HepG2 (cell line): ENCODE data around the gene IL17RA. TPM values are rescaled to one million over a fixed set of nuclear protein-coding genes. Genes with fewer than 3 reads are reported as not detected.

ENCODE experiments used
- ATAC-seq: fragments of 200-7000 bp; cut with Tn5 transposase; 3 replicates; pipeline ENCODE4 v1.9.1; 2020; ENCODE audit warnings: mild to moderate bottlenecking, moderate library complexity
- BruUV-seq: library from RNA; stranded (reverse); fragments of 400-500 nt; replicated peaks from 2 replicates; lab custom pipeline; 2021; lab: Mats Ljungman, UMichigan
- CTCF ChIA-PET: fragments of 300-600 bp; formaldehyde crosslinking; extraction: SDS; loops from one replicate; lab custom pipeline; 2021; ENCODE audit warnings: low total read pairs, inconsistent platforms, low intra/inter-chr PET ratio; lab: Yijun Ruan, JAX
- POLR2A ChIA-PET: fragments of 350-600 bp; sonication (Branson Sonifier 250); formaldehyde crosslinking; loops from one replicate; lab custom pipeline; 2020; ENCODE audit warnings: antibody characterized with exemption, inconsistent platforms; lab: Yijun Ruan, JAX
- DNase-seq: peaks from one replicate; pipeline ENCODE4 v3.0.0-alpha.2; 2015; ENCODE audit warnings: low spot score
- FAIRE-seq: peaks from 3 replicates; lab custom pipeline; 2011; peaks lifted over from hg19 to GRCh38; lab: Jason Lieb, UNC
- H2AFZ ChIP-seq: one replicate; pipeline ENCODE4 v1.6.1; 2011; ENCODE audit warnings: low read length, inconsistent platforms
- H3K27ac ChIP-seq: fragments of 300-600 bp; 3 replicates; pipeline ENCODE4 v1.8.0; 2011; ENCODE audit warnings: mixed run types, mild to moderate bottlenecking, mixed read lengths, low read length, inconsistent platforms; ENCODE audit not compliant: insufficient read depth; ENCODE audit errors: extremely low read length
- H3K27me3 ChIP-seq, 2 experiments: fragments of 200-600 bp in 1 of 2; 2 replicates in 1 of 2; 3 replicates in 1 of 2; pipeline versions ENCODE4 v1.6.0 to v1.8.0; 2011; ENCODE audit warnings: low read length in 2 of 2, mild to moderate bottlenecking in 2 of 2, moderate library complexity in 2 of 2, inconsistent platforms in 1 of 2; ENCODE audit not compliant: insufficient read depth in 2 of 2, control insufficient read depth in 1 of 2
- H3K36me3 ChIP-seq, 2 experiments: fragments of 200-600 bp in 1 of 2; replicated peaks in 1 of 2; 2 replicates in 1 of 2; 3 replicates in 1 of 2; pipeline versions ENCODE4 v1.5.1 to v1.8.0; 2011; ENCODE audit warnings: low read length in 2 of 2, inconsistent platforms in 1 of 2; ENCODE audit not compliant: insufficient read depth in 2 of 2, control insufficient read depth in 1 of 2
- H3K4me1 ChIP-seq: 2 replicates; pipeline ENCODE4 v1.5.1; 2012; ENCODE audit warnings: low read length, inconsistent platforms; ENCODE audit not compliant: insufficient read depth
- H3K4me2 ChIP-seq: 2 replicates; pipeline ENCODE4 v1.6.0; 2011; ENCODE audit warnings: low read depth, low read length, inconsistent platforms
- H3K4me3 ChIP-seq, 3 experiments: fragments of 200-600 bp in 1 of 3; sonication (generic), shearing (Covaris generic) in 1 of 3; replicated peaks in 1 of 3; 2 replicates each; pipeline ENCODE4 v1.5.1; 2011 to 2016; ENCODE audit warnings: low read length in 3 of 3, inconsistent platforms in 2 of 3, low read depth in 2 of 3, mild to moderate bottlenecking in 2 of 3, control low read depth in 1 of 3, mixed read lengths in 1 of 3; ENCODE audit not compliant: insufficient read depth in 1 of 3
- H3K79me2 ChIP-seq: one replicate; pipeline ENCODE4 v1.6.1; 2011; ENCODE audit warnings: low read length, inconsistent platforms; ENCODE audit not compliant: insufficient read depth
- H3K9ac ChIP-seq: 2 replicates; pipeline ENCODE4 v1.6.0; 2011; ENCODE audit warnings: mild to moderate bottlenecking, low read depth, low read length, inconsistent platforms; ENCODE audit not compliant: insufficient read depth
- H3K9me3 ChIP-seq: 2 replicates; pipeline ENCODE4 v1.5.1; 2012; ENCODE audit warnings: mild to moderate bottlenecking, low read length
- H4K20me1 ChIP-seq: 2 replicates; pipeline ENCODE4 v1.6.0; 2011; ENCODE audit warnings: inconsistent platforms, mild to moderate bottlenecking, low read length, moderate library complexity; ENCODE audit not compliant: insufficient read depth
- ASH2L ChIP-seq: fragments of 300-600, 200-600 bp; sonication (generic); IDR thresholded peaks from 2 replicates; pipeline ENCODE4 v1.7.0; 2017; ENCODE audit warnings: low read depth, mild to moderate bottlenecking, moderate library complexity, mixed read lengths, low read length; ENCODE audit not compliant: insufficient read length
- FOXK1 ChIP-seq: sonication (generic); formaldehyde crosslinking; IDR thresholded peaks from 2 replicates; pipeline ENCODE4 v1.4.0; 2020; ENCODE audit warnings: low read depth, missing genetic modification reagents, borderline replicate concordance
- HBP1 ChIP-seq: IDR thresholded peaks from 2 replicates; pipeline ENCODE4 v1.6.1; 2016; ENCODE audit warnings: low read depth, control low read depth
- PAWR ChIP-seq: sonication (generic); formaldehyde crosslinking; IDR thresholded peaks from 2 replicates; pipeline ENCODE4 v1.4.0; 2020; ENCODE audit warnings: missing genetic modification reagents, mild to moderate bottlenecking, borderline replicate concordance
- PHB2 ChIP-seq: fragments of 450-650 bp; IDR thresholded peaks from 2 replicates; pipeline ENCODE4 v1.6.1; 2018; ENCODE audit not compliant: partially characterized antibody
- RELA ChIP-seq: sonication (generic); formaldehyde crosslinking; IDR thresholded peaks from 2 replicates; pipeline ENCODE4 v1.4.0; 2020; ENCODE audit warnings: missing genetic modification reagents
- TBP ChIP-seq: sonication (generic); formaldehyde crosslinking; IDR thresholded peaks from 2 replicates; pipeline ENCODE4 v1.5.0; 2020; ENCODE audit warnings: missing genetic modification reagents
- TIGD3 ChIP-seq: sonication (generic); formaldehyde crosslinking; IDR thresholded peaks from 2 replicates; pipeline ENCODE4 v1.5.1; 2020; ENCODE audit warnings: mild to moderate bottlenecking, missing genetic modification reagents, borderline replicate concordance
- XBP1 ChIP-seq: sonication (generic); formaldehyde crosslinking; IDR thresholded peaks from 2 replicates; pipeline ENCODE4 v1.5.0; 2020; ENCODE audit warnings: missing genetic modification reagents
- YEATS4 ChIP-seq: sonication (generic); formaldehyde crosslinking; IDR thresholded peaks from 2 replicates; pipeline ENCODE4 v1.4.0; 2020; ENCODE audit warnings: missing genetic modification reagents, borderline replicate concordance
- ZNF207 ChIP-seq: fragments of 450-650 bp; IDR thresholded peaks from 2 replicates; pipeline ENCODE4 v1.6.1; 2016; ENCODE audit warnings: antibody characterized with exemption, borderline replicate concordance
- ZNF24 ChIP-seq: fragments of 450-650 bp; IDR thresholded peaks from 2 replicates; pipeline ENCODE4 v1.6.1; 2017; ENCODE audit warnings: antibody characterized with exemption, mild to moderate bottlenecking
- ZNF513 ChIP-seq: sonication (generic); formaldehyde crosslinking; conservative IDR thresholded peaks from 2 replicates; pipeline ENCODE4 v1.5.0; 2020; ENCODE audit warnings: missing genetic modification reagents
- ZNF564 ChIP-seq: sonication (generic); formaldehyde crosslinking; IDR thresholded peaks from 2 replicates; pipeline ENCODE4 v1.8.1; 2023; ENCODE audit warnings: mild to moderate bottlenecking, missing genetic modification reagents
- ZNF709 ChIP-seq: sonication (generic); formaldehyde crosslinking; IDR thresholded peaks from 2 replicates; pipeline ENCODE4 v1.5.0; 2020; ENCODE audit warnings: mild to moderate bottlenecking, missing genetic modification reagents
- WGBS: methylation state at CpG from one replicate; pipeline ENCODE4 v1.1.6; 2017; ENCODE audit warnings: low lambda C conversion rate; 5-methylcytosine and 5-hydroxymethylcytosine counted together
- in situ Hi-C: cut with HindIII; loops from 2 replicates; pipeline ENCODE4 v1.10.0; 2017; ENCODE audit warnings: low pct_unique_long_range_greater_than_20kb; ENCODE audit not compliant: extremely low pct_ligation_motif_present
- intact Hi-C: fragments of 100-400 bp; cut with micrococcal nuclease; formaldehyde crosslinking; loops from one replicate; pipeline ENCODE4 v1.10.0; 2022; ENCODE audit not compliant: unreplicated experiment
- polyA plus RNA-seq, 8 experiments: library from polyadenylated mRNA; depleted of rRNA in 3 of 8; stranded (reverse) in 7 of 8; unstranded in 1 of 8; fragments of >200 nt; fragmentation: Illumina TruSeq in 4 of 8; extraction: Trizol in 4 of 8; gene quantifications; 2 replicates each; pipeline versions ENCODE4 v1.2.1 to v1.2.3, GENCODE V29; 2011 to 2016; ENCODE audit warnings: low read depth in 4 of 8, missing spikeins in 1 of 8, mixed read lengths in 1 of 8; ENCODE audit not compliant: insufficient read depth in 1 of 8
- total RNA-seq, 5 experiments: library from RNA; depleted of rRNA; stranded (reverse); fragments of >200 nt; fragmentation: Illumina TruSeq; extraction: Trizol; gene quantifications; 2 replicates each; pipeline ENCODE4 v1.2.3, GENCODE V29; 2016; ENCODE audit warnings: low read depth in 1 of 5

Gene IL17RA
- total and polyA plus RNA-seq, 2 of the 13 experiments (the other 11 are each of a cell fraction or from before 2014, with no cell fraction given) = 2.5 to 8.2 TPM

- peak; percentile 44; the same call in 1 of the 2 replicates for TF ChIP-seq HBP1 (CRISPR knock-in tag)
- no peak for TF ChIP-seq ZNF207
- peak; percentile 59 for TF ChIP-seq YEATS4 (CRISPR knock-in tag)
- peak; percentile 50; the same call in 1 of the 2 replicates for TF ChIP-seq ZNF709 (CRISPR knock-in tag)
- TF ChIP-seq, all 625 proteins: peak for 89
These were observed at the start of gene IL17RA (continued) for GRCh38 chr22:17084554-17085276.

GRCh38 chr22:17035246-17035645, 49.6 kb upstream of the IL17RA start:
- no peaks in the 10 kb centered on the region for H3K36me3 ChIP-seq
- H3K27me3 ChIP-seq = no peaks in the 10 kb centered on the region; a peak in 2 of 5 replicates
- intact Hi-C loops = no loop called here
- no peak overlapping the region for H3K4me2 ChIP-seq
- H3K9me3 ChIP-seq = no peaks in the 10 kb centered on the region
- H3K4me3 ChIP-seq = no peak overlapping the region
- TF ChIP-seq ASH2L (no peak), TIGD3 (CRISPR knock-in tag) (no peak), HBP1 (CRISPR knock-in tag) (no peak), XBP1 (CRISPR knock-in tag) (no peak), PAWR (no peak), ZNF513 (CRISPR knock-in tag) (no peak), FOXK1 (CRISPR knock-in tag) (no peak), RELA (CRISPR knock-in tag) (no peak), PHB2 (no peak), TBP (CRISPR knock-in tag) (no peak), ZNF24 (no peak), ZNF564 (CRISPR knock-in tag) (no peak)
- H4K20me1 ChIP-seq = no peaks in the 10 kb centered on the region
- no peaks in the 10 kb centered on the region for H3K4me1 ChIP-seq
- no peak overlapping the region for H3K27ac ChIP-seq
- DNase-seq = no peak
- ATAC-seq = no peak
- ChIA-PET CTCF (no interaction called here), POLR2A (no interaction called here)
- H3K9ac ChIP-seq = no peak overlapping the region
- in situ Hi-C loops = no loop called here
- 35% methylated on average over 4 of the region's 4 CpGs for WGBS
- no peak for FAIRE-seq
- no peak overlapping the region for H2AFZ ChIP-seq
- no peaks in the 10 kb centered on the region for H3K79me2 ChIP-seq
- no TSS peak for BruUV-seq
